Measurements from ENCODE around the gene GAS6. TPM values are rescaled to one million over a fixed set of nuclear protein-coding genes. Genes with fewer than 3 reads are reported as not detected.

GAS6 gene
- total and polyA plus RNA-seq, 2 donors (not counting 1 experiment from before 2014, with no cell fraction given): 0.25 to 0.78 TPM

- Histone ChIP-seq H3K36me3 (replicated peaks in 1 of 2; ENCODE audit: control extremely low read depth in 1 of 2, control insufficient read depth in 1 of 2, extremely low read depth in 1 of 2, insufficient read depth in 2 of 2, low read length in 1 of 2) (no peaks in the 10 kb centered on the region), H3K4me3 (ENCODE audit: control extremely low read depth in 1 of 5, extremely low read depth in 1 of 5, insufficient read depth in 1 of 5, low read depth in 2 of 5, low read length in 4 of 5) (no peak overlapping the region), H3K9ac (ENCODE audit: low read length) (no peak overlapping the region), H3K79me2 (ENCODE audit: control insufficient read depth, insufficient read depth, low read length) (no peaks in the 10 kb centered on the region), H2AFZ (ENCODE audit: insufficient read depth, low read depth, low read length, poor library complexity, severe bottlenecking) (no peak overlapping the region), H3K9me3 (ENCODE audit: control extremely low read depth in 1 of 3, control insufficient read depth in 2 of 3, insufficient read depth in 1 of 3, low read length in 2 of 3) (peaks cover 0 to 50% (median 0%) of the 10 kb centered on the region in 3 donors), H3K4me2 (replicated peaks; ENCODE audit: low read depth, low read length, poor library complexity, severe bottlenecking) (no peak overlapping the region), H3K4me1 (ENCODE audit: control insufficient read depth in 2 of 2, insufficient read depth in 2 of 2, low read length in 2 of 2) (no peaks in the 10 kb centered on the region), H3K27me3 (replicated peaks in 1 of 4; ENCODE audit: control extremely low read depth in 1 of 4, control insufficient read depth in 3 of 4, insufficient read depth in 4 of 4, low read length in 3 of 4) (peaks cover 0 to 22% (median 5%) of the 10 kb centered on the region in 4 experiments), H4K20me1 (ENCODE audit: control insufficient read depth, insufficient read depth, low read length, poor library complexity, severe bottlenecking) (no peaks in the 10 kb centered on the region), H3K27ac (ENCODE audit: low read length in 2 of 2) (no peak overlapping the region)
- Mint-ChIP-seq H3K4me3 (no peak overlapping the region), H3K27ac (no peak overlapping the region), H3K4me1 (peaks cover 5% of the 10 kb centered on the region), H3K27me3 (no peaks in the 10 kb centered on the region), H3K9me3 (ENCODE audit: insufficient read depth) (no peaks in the 10 kb centered on the region)
- ChIA-PET CTCF (no interaction called here), POLR2A (no interaction called here)
- DNase-seq (no peak), ATAC-seq (ENCODE audit: low read depth) (no peak)
- TF ChIP-seq CTCF (IDR thresholded peaks at IDR 0.05) (no peak), EZH2 (IDR thresholded peaks at IDR 0.05; ENCODE audit: borderline replicate concordance, insufficient read depth, low read depth, low read length, poor library complexity, severe bottlenecking) (no peak)
- intact Hi-C loops (cut with micrococcal nuclease): no loop called here
- 85% methylated on average over 24 of the region's 30 CpGs for WGBS (ENCODE audit: insufficient coverage)
Measured at GRCh38 chr13:113845723-113846635, 17.9 kb downstream of the GAS6 start.

- intact Hi-C loops (cut with micrococcal nuclease): no loop called here
- Histone ChIP-seq H3K9ac (ENCODE audit: low read length) (no peak overlapping the region), H3K36me3 (replicated peaks in 1 of 2; ENCODE audit: control extremely low read depth in 1 of 2, control insufficient read depth in 1 of 2, extremely low read depth in 1 of 2, insufficient read depth in 2 of 2, low read length in 1 of 2) (no peaks in the 10 kb centered on the region), H3K27ac (ENCODE audit: low read length in 2 of 2) (no peak overlapping the region), H3K9me3 (ENCODE audit: control extremely low read depth in 1 of 3, control insufficient read depth in 2 of 3, insufficient read depth in 1 of 3, low read length in 2 of 3) (peaks cover 0 to 49% (median 0%) of the 10 kb centered on the region in 3 donors), H3K4me2 (replicated peaks; ENCODE audit: low read depth, low read length, poor library complexity, severe bottlenecking) (no peak overlapping the region), H3K4me1 (ENCODE audit: control insufficient read depth in 2 of 2, insufficient read depth in 2 of 2, low read length in 2 of 2) (no peaks in the 10 kb centered on the region), H3K27me3 (replicated peaks in 1 of 4; ENCODE audit: control extremely low read depth in 1 of 4, control insufficient read depth in 3 of 4, insufficient read depth in 4 of 4, low read length in 3 of 4) (peaks cover 0 to 16% (median 3%) of the 10 kb centered on the region in 4 experiments), H2AFZ (ENCODE audit: insufficient read depth, low read depth, low read length, poor library complexity, severe bottlenecking) (no peak overlapping the region), H3K79me2 (ENCODE audit: control insufficient read depth, insufficient read depth, low read length) (no peaks in the 10 kb centered on the region), H4K20me1 (ENCODE audit: control insufficient read depth, insufficient read depth, low read length, poor library complexity, severe bottlenecking) (no peaks in the 10 kb centered on the region), H3K4me3 (ENCODE audit: control extremely low read depth in 1 of 5, extremely low read depth in 1 of 5, insufficient read depth in 1 of 5, low read depth in 2 of 5, low read length in 4 of 5) (no peak overlapping the region)
- DNase-seq (no peak), ATAC-seq (ENCODE audit: low read depth) (no peak)
- Mint-ChIP-seq H3K27me3 (no peaks in the 10 kb centered on the region), H3K4me1 (peaks cover 5% of the 10 kb centered on the region), H3K9me3 (ENCODE audit: insufficient read depth) (no peaks in the 10 kb centered on the region), H3K4me3 (no peak overlapping the region), H3K27ac (no peak overlapping the region)
- TF ChIP-seq CTCF (IDR thresholded peaks at IDR 0.05) (no peak), EZH2 (IDR thresholded peaks at IDR 0.05; ENCODE audit: borderline replicate concordance, insufficient read depth, low read depth, low read length, poor library complexity, severe bottlenecking) (no peak)
- ChIA-PET CTCF (no interaction called here), POLR2A (no interaction called here)
- 95% methylated on average over 11 of the region's 13 CpGs for WGBS (ENCODE audit: insufficient coverage)
Measured at GRCh38 chr13:113845055-113845454, 18.8 kb downstream of the GAS6 start.
